Smooth muscle cell of the coronary artery (primary cell): ENCODE results near the gene DENND1B. TPM values are rescaled to one million over a fixed set of nuclear protein-coding genes. Genes with fewer than 3 reads are reported as not detected.

Source experiments
- total RNA-seq: library from RNA; depleted of rRNA; stranded (reverse); fragments of >200 nt; gene quantifications from 2 replicates; pipeline ENCODE4 v1.2.3, GENCODE V29; 2014; ENCODE audit warnings: low replicate concordance

DENND1B gene, protein sequence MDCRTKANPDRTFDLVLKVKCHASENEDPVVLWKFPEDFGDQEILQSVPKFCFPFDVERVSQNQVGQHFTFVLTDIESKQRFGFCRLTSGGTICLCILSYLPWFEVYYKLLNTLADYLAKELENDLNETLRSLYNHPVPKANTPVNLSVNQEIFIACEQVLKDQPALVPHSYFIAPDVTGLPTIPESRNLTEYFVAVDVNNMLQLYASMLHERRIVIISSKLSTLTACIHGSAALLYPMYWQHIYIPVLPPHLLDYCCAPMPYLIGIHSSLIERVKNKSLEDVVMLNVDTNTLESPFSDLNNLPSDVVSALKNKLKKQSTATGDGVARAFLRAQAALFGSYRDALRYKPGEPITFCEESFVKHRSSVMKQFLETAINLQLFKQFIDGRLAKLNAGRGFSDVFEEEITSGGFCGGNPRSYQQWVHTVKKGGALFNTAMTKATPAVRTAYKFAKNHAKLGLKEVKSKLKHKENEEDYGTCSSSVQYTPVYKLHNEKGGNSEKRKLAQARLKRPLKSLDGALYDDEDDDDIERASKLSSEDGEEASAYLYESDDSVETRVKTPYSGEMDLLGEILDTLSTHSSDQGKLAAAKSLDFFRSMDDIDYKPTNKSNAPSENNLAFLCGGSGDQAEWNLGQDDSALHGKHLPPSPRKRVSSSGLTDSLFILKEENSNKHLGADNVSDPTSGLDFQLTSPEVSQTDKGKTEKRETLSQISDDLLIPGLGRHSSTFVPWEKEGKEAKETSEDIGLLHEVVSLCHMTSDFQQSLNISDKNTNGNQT
- total RNA-seq = 4.4 and 6.4 TPM in 2 replicates

DNA sequence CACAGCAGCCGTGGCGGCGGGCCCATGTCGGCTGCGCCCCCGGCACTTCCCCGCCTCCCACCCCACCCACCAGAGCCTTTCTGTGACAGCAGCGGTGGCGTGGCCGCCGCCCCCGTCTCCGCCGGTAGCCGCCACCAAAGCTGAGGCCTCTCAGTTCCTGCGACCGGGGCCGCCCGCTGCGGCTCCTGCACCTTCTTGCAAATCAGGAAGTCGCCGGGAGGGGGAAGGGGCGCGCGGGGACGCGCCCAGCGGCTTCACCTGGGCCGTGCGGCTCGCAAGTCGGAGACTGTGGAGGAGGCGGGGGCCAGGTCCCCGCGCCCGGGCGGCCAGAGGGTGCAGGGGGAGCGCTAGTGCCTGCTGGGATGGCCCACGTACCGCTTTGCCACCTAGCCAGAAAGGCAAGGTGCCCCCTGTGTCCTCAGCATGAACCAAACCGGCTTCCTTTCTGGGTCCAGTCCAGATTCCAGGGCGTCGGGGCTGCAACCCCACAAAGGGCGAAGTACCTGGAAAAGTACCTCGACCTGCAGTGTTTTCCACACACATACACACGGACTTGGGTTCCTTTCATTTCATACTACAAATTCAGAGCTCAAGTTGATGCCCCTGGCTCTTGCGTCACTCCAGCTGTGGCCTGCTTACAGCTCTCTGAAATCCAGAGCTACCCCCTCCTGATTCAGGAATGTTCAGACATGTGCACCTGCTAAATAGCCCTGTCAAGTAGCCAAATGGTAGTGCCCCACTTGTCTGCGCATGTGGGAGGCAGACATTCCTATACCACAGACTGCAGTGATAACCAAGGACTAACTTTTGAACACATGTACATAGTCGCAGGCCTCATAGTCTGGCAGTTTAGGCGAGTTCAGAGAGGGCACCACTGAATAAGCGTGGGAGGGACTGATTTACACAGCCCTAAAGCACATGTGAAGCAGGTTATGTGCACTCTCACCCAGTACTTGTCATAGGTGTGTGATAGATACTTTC, at the start of gene DENND1B:
TSS of gene DENND1B (minus strand) at position 199 of the 981 bp plus-strand sequence. CDS start 325 bp downstream, outside the sequence.

Other genes with a start within 250 kb of the DENND1B start
- gene C1orf53, start 127.2 kb upstream of the DENND1B start, total RNA-seq = 3.6 and 3.9 TPM in 2 replicates
- gene LHX9, start 141.9 kb upstream of the DENND1B start, total RNA-seq = 0.38 and 2.1 TPM in 2 replicates